G401 (cell line): ENCODE measurements around the gene DNAAF8. TPM values are rescaled to one million over a fixed set of nuclear protein-coding genes. Genes with fewer than 3 reads are reported as not detected.
A peak's percentile ranks its signal among the peaks of the same experiment; 100 is the strongest.

Source experiments
- DNase-seq: peaks from one replicate; pipeline ENCODE4 v3.0.0-alpha.2; 2015; ENCODE audit warnings: low spot score
- in situ Hi-C: cut with HindIII; loops from 2 replicates; pipeline ENCODE4 v1.10.0; 2016; ENCODE audit warnings: low sequenced_read_pairs, mixed read lengths
- total RNA-seq: library from RNA; depleted of rRNA; stranded (reverse); fragments of >200 nt; shearing (Covaris generic); gene quantifications from 2 replicates; pipeline ENCODE4 v1.2.3, GENCODE V29; 2014

Gene DNAAF8
- total RNA-seq, 1 experiment from 2014 or later: not detected

DNA sequence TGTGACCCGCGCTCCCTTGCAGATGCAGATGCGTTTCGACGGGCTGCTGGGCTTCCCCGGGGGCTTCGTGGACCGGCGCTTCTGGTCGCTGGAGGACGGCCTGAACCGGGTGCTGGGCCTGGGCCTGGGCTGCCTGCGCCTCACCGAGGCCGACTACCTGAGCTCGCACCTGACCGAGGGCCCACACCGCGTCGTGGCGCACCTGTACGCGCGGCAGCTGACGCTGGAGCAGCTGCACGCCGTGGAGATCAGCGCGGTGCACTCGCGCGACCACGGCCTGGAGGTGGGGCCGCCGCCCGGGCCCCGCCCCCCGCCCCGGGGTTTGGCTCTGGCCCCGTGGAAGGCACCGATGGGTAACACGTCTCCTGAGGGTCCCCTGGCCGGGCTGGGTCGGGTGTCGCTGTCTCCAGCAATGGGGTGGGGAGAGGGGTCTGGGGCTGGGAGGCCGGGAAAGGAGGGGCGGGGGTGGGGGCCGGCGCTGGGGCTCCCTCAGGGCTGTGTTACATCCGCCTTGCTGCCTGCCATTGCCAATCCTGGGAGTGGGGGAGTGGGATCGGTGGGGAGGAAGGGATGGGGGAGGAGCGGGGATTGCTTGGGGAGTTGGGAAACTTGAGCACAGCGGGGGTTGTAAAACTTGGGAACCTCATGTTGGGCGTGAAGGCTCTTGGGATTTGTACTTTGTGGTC, 40.2 kb upstream of the DNAAF8 start:
- DNase-seq: no peak
- in situ Hi-C loops: loop anchor here (25.0 kb wide), 1 partner anchor 182 kb away; no protein-coding TSS in a partner anchor

DNA sequence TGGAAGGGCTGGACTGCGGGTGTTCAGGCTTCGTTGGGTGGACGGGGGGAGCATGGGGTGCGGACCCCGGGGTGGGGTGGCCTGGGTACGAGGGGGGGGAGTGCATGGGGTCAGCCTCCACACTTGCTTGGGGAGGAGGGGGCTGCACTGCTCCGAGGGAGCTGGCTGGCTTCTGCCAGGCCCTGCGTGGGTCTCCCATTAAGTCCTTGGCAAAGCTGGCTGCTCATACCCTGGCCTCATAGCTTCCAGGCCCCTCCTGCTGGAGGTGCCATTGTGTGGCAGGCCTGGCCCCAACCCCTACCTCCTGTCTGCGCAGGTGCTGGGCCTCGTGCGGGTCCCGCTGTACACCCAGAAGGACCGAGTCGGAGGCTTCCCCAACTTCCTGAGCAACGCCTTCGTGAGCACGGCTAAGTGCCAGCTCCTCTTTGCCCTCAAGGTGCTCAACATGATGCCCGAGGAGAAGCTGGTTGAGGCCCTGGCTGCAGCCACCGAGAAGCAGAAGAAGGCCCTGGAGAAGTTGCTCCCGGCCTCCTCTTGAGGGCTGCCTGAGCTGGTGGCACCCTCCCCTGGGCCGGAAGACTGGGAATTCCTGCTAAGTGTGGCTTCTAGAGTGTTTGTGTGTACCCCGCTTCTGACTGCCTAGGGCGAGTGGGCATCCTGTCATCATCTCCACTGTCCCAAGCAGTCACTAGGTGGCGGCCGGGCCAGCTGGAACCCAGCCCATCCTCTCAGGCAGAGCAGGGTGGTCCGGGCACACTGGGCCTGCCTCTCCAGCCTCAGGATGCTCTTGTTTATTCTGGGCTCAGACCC, 39.5 kb upstream of the DNAAF8 start:
- in situ Hi-C loops: loop anchor here (25.0 kb wide), 1 partner anchor 183 kb away; no protein-coding TSS in a partner anchor

GRCh38 chr16:4695473-4696171, 38.7 kb upstream of the DNAAF8 start:
- no peak for DNase-seq
- in situ Hi-C loops: loop anchor here (25.0 kb wide), 1 partner anchor 183 kb away; no protein-coding TSS in a partner anchor

More for the DNA sequence above, 39.5 kb upstream of the DNAAF8 start:
- peak; percentile 45 for DNase-seq

DNA sequence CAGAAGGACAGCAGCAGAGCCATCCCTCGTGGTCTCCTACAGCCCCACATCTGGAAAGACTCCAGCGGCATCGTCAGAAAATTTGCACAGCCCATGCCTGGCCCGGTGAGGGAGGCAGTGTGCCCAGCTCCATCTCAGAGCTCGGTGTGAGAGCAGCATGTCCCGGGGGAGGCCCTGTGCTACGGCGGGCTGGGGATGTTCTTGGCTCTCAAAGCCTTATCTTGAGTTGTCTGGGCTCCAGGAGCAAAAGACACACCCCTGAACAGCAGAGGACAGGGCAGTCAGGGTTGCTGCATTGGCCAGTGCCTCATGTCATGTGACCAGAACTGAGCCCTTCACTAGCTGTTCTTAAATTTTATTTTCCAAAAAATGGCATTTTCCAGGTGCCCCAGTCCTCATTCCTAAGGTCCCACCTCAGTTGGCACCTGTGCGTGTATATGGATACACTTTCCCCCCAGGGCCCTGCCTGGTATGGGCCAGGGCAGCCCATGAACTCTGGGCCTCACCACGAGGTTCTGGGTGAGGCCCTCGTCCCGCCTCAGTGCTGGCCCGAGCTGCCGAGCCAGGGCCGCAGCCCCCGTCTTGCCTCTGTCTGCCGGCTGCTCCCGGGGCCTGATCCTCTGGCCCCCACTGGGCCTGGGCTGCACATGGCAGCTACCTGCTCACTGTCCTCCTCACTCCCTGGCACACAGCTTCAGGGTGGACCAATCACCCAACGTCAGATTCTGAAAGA, 38.0 kb upstream of the DNAAF8 start:
- in situ Hi-C loops: loop anchor here (25.0 kb wide), 1 partner anchor 184 kb away; no protein-coding TSS in a partner anchor
- DNase-seq: no peak

DNA sequence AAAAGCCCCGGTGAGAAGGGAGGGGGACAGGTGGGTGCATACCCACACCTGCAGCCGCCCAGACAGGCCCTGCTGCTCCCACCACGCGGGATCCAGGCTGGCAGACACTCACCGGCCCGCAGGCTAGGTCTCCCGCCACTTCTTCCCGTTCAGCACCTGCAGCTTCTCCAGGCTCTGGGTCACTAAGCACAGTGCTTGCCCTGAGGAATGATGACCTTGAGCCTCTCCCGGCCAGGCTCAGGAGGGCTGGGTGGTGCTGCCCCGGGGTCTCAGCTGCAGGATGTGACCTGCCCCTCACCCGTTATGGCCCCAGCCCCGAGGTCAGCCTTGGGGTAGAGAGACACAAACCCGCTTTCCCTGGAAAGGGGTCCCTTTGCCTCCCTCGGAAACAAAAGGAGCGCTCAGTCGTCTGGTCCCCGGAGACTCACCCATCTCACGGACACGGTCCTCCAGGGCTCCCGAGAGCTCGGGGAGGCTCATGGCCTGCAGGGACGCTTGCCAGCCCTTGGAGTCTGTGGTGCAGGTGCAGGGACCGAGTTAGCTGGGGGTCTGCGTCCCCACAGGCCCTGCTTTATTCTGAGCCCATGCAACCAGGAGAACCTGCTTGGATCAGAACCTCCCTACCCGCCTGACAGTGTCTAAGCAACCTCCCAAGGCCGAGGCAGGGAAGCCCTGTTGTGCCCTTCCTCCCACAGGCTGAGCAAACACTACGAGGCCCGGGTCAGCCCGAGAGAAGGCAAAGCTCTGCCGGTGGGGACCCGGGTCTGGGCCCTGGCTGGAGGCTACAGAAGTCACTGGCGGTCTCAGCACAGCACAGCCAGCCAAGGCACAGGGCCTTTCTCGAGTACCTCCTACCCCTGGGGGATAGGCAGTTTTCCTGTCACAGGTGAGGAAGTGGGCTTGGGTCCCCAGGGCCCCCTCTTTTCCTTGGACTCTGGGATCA, 37.2 kb upstream of the DNAAF8 start:
- in situ Hi-C loops: loop anchor here (25.0 kb wide), 1 partner anchor 185 kb away; no protein-coding TSS in a partner anchor
- DNase-seq: no peak

- in situ Hi-C loops: loop anchor here (25.0 kb wide), 1 partner anchor 186 kb away; no protein-coding TSS in a partner anchor
- DNase-seq: no peak
Observed at GRCh38 chr16:4697848-4698291, 36.5 kb upstream of the DNAAF8 start.

DNA sequence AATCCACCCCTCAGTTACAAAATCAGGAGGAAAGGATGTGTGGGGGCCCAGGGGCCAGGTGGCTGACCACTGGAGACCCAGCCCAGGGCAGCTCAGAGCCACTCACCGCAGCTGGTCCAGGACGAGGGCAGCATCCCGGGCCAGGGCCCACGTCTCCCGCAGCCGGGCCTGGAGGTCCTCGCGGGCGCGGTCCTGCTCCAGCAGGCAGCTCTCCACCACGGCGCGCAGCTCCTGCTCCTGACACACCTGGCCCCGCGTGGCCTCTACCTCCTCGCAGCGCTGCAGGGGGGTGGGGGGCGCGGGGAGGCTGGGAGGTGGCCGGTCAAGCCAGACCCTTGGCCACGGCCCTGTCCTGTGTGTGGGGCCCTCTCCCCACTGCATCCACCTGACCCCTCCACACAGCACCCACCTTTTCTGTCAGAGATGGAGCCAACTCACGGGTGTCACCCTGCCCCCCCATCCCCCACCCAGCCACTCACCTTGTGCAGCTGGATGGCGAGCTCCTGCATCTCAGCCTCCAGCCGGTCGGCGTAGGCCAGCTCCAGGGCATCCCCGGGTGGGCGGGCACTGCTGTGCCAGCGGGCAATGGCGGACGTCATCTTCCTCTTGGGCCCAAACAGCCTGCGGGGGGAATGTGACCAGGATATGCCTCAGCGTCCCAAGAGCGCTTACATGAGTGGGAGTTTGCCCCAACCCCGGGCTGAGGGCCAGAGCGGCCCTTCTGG, 35.9 kb upstream of the DNAAF8 start:
- in situ Hi-C loops: loop anchor here (25.0 kb wide), 1 partner anchor 186 kb away; no protein-coding TSS in a partner anchor
- no peak for DNase-seq

GRCh38 chr16:4699046-4699556, 35.2 kb upstream of the DNAAF8 start:
- in situ Hi-C loops: loop anchor here (25.0 kb wide), 1 partner anchor 187 kb away; no protein-coding TSS in a partner anchor
- DNase-seq: no peak

DNA sequence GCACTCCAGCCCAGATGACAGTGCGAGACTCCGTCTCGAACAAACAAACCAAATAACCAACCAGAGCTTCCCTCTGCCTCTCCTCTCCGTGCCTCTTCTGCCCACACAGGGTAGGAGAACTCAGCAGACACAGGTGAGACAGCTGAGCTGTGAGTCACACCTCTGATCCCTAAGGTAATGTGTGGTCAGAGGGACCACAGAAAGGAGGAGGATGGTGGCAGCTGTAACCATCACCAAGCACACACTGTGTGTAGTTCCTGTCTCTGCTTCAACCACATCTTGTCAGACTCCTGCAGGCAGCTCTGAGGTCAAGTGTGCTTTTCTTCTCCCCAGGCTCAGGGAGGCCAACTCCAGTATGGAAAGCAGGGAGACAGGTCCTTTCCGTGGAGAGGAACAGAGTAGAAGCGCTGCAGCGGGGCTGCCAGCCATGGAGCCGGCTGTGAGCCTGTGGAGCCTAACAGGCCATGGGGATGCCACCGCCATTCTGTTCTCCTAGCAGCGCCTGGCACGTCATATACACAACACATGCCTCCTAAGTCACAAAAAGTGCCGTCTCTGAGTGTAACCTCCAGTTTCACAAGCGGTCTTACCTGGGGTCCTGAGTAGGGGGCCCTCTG, 33.8 kb upstream of the DNAAF8 start:
- DNase-seq: no peak
- in situ Hi-C loops: no loop called here

DNA sequence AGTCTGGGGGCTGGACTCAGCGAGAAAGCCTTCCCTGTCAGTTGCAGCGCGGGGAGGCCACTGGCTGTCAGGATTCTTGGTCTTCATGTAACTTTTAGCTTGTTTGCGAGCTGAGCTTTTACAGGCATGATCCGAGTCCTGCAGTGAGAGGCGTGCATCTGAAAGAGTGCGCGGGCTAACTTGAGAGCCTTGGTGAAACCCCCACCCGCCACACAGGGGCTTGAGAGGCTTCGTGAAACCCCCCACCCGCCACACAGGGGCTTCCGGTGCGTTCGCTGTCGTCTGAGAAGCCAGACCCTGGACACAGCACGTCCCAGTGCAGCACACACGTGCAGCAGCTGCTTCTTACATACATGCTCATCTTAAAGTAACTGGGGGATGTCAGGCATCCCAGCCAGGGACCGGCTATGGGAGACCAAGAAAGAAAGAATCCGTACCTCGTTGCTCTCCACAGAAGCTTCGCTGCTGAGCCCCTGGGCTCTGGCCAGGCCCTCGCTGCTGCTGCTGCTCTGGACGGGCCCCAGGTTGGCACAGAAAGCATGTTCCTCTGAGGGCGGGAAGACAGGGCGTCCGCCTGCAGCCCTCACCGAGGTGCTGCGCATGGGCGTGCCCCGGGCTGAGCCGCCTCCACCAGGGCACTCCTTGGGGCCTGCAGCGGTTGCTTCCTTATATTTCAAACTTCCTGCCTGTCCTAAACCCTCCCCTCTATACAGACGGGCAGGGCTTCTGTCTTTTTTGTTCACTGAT, 33.2 kb upstream of the DNAAF8 start:
- peak; percentile 66 for DNase-seq
- in situ Hi-C loops: no loop called here

GRCh38 chr16:4701791-4702465, 32.4 kb upstream of the DNAAF8 start:
- in situ Hi-C loops: no loop called here
- DNase-seq: no peak

- no peak for DNase-seq
- in situ Hi-C loops: no loop called here
Observed at GRCh38 chr16:4702466-4702808, 31.9 kb upstream of the DNAAF8 start.

DNA sequence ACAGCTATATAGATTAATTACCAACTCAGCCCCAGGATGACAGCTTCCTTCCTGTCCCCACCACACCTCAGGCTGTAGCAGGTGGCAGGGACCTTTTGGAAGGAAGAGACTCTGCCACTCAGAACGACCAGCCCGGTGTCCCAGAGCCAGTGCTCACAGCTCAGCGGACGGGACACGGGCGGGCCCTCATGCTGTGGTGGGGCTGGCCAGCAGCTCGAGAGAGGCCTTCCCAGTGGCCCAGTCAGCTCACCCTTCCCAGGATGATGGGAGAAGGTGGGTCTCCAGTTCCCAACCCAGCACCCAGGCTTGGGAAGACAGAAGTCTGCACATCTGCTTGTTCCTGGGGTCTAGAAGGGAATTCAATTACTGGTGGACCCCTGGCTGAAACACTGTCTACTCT, 30.4 kb upstream of the DNAAF8 start:
- in situ Hi-C loops: no loop called here

GRCh38 chr16:4704491-4704890, 29.8 kb upstream of the DNAAF8 start:
- DNase-seq: no peak
- in situ Hi-C loops: no loop called here

More for the DNA sequence above, 30.4 kb upstream of the DNAAF8 start:
- no peak for DNase-seq

- DNase-seq: no peak
- in situ Hi-C loops: no loop called here
Observed at GRCh38 chr16:4704913-4705312, 29.4 kb upstream of the DNAAF8 start.
